HepG2 (cell line): ENCODE data around the gene SLC25A33. TPM values are rescaled to one million over a fixed set of nuclear protein-coding genes. Genes with fewer than 3 reads are reported as not detected.

Experiments used
- EP300 ChIP-seq, 3 experiments: sonication (generic) in 1 of 3; formaldehyde crosslinking in 1 of 3; IDR thresholded peaks; 2 replicates each; pipeline versions ENCODE4 v1.5.1 to v1.6.1; 2011 to 2020; ENCODE audit warnings: low read depth in 2 of 3, low read length in 2 of 3, borderline replicate concordance in 1 of 3, improper control_type of control experiment in 1 of 3, mild to moderate bottlenecking in 1 of 3, missing genetic modification reagents in 1 of 3, moderate library complexity in 1 of 3
- GFI1 ChIP-seq: sonication (generic); formaldehyde crosslinking; IDR thresholded peaks from 2 replicates; pipeline ENCODE4 v1.5.0; 2020; ENCODE audit warnings: missing genetic modification reagents, mild to moderate bottlenecking, borderline replicate concordance
- ISL2 ChIP-seq: sonication (generic); formaldehyde crosslinking; IDR thresholded peaks from 2 replicates; pipeline ENCODE4 v1.5.0; 2020; ENCODE audit warnings: missing genetic modification reagents
- MAZ ChIP-seq, 2 experiments: sonication (generic) in 1 of 2; formaldehyde crosslinking in 1 of 2; IDR thresholded peaks; 2 replicates each; pipeline versions ENCODE4 v1.5.0 to v1.6.1; 2012 to 2020; ENCODE audit warnings: low read depth in 2 of 2, mild to moderate bottlenecking in 2 of 2, borderline replicate concordance in 1 of 2, improper control_type of control experiment in 1 of 2, low read length in 1 of 2, missing genetic modification reagents in 1 of 2, moderate library complexity in 1 of 2
- MED13 ChIP-seq: sonication (generic); formaldehyde crosslinking; IDR thresholded peaks from 2 replicates; pipeline ENCODE4 v1.5.0; 2020; ENCODE audit warnings: missing genetic modification reagents
- PHF20 ChIP-seq: sonication (generic); formaldehyde crosslinking; IDR thresholded peaks from 2 replicates; pipeline ENCODE4 v1.5.0; 2020; ENCODE audit warnings: mild to moderate bottlenecking, missing genetic modification reagents
- PHF21A ChIP-seq: sonication (generic); formaldehyde crosslinking; IDR thresholded peaks from 2 replicates; pipeline ENCODE4 v1.5.0; 2020; ENCODE audit warnings: mild to moderate bottlenecking, missing genetic modification reagents
- SMARCE1 ChIP-seq: fragments of 450-650 bp; IDR thresholded peaks from 2 replicates; pipeline ENCODE4 v1.6.1; 2017; ENCODE audit warnings: borderline replicate concordance
- TMF1 ChIP-seq: sonication (generic); formaldehyde crosslinking; IDR thresholded peaks from 2 replicates; pipeline ENCODE4 v1.8.1; 2022; ENCODE audit warnings: low read depth, missing genetic modification reagents
- ZNF430 ChIP-seq: sonication (generic); formaldehyde crosslinking; IDR thresholded peaks from 2 replicates; pipeline ENCODE4 v1.9.0; 2021; ENCODE audit warnings: mild to moderate bottlenecking, missing genetic modification reagents
- ZNF615 ChIP-seq: sonication (generic); formaldehyde crosslinking; IDR thresholded peaks from 2 replicates; pipeline ENCODE4 v1.5.0; 2020; ENCODE audit warnings: mild to moderate bottlenecking, missing genetic modification reagents, borderline replicate concordance
- ZNF674 ChIP-seq: sonication (generic); formaldehyde crosslinking; IDR thresholded peaks from 2 replicates; pipeline ENCODE4 v1.5.0; 2020; ENCODE audit warnings: low read depth, mild to moderate bottlenecking, missing genetic modification reagents
- ZNF724P ChIP-seq: sonication (generic); formaldehyde crosslinking; IDR thresholded peaks from 2 replicates; pipeline ENCODE4 v1.8.0; 2022; ENCODE audit warnings: missing genetic modification reagents, borderline replicate concordance
- ZNF790 ChIP-seq: sonication (generic); formaldehyde crosslinking; IDR thresholded peaks from 2 replicates; pipeline ENCODE4 v1.8.0; 2022; ENCODE audit warnings: missing genetic modification reagents, mild to moderate bottlenecking, borderline replicate concordance
- ZNF792 ChIP-seq: IDR thresholded peaks from 2 replicates; pipeline ENCODE4 v1.6.1; 2016
- polyA plus RNA-seq, 8 experiments: library from polyadenylated mRNA; depleted of rRNA in 3 of 8; stranded (reverse) in 7 of 8; unstranded in 1 of 8; fragments of >200 nt; fragmentation: Illumina TruSeq in 4 of 8; extraction: Trizol in 4 of 8; gene quantifications; 2 replicates each; pipeline versions ENCODE4 v1.2.1 to v1.2.3, GENCODE V29; 2011 to 2016; ENCODE audit warnings: low read depth in 4 of 8, missing spikeins in 1 of 8, mixed read lengths in 1 of 8; ENCODE audit not compliant: insufficient read depth in 1 of 8
- total RNA-seq, 5 experiments: library from RNA; depleted of rRNA; stranded (reverse); fragments of >200 nt; fragmentation: Illumina TruSeq; extraction: Trizol; gene quantifications; 2 replicates each; pipeline ENCODE4 v1.2.3, GENCODE V29; 2016; ENCODE audit warnings: low read depth in 1 of 5
- TF ChIP-seq, protein P1 (sequence below): conservative IDR thresholded peaks from 2 replicates; pipeline ENCODE4 v1.6.1; 2018; ENCODE audit warnings: missing genetic modification reagents
- TF ChIP-seq, protein P2 (sequence below): IDR thresholded peaks from 2 replicates; pipeline ENCODE4 v1.6.1; 2016
- TF ChIP-seq, protein P3 (sequence below): sonication (generic); formaldehyde crosslinking; IDR thresholded peaks from 2 replicates; pipeline ENCODE4 v1.4.0; 2020; ENCODE audit warnings: mild to moderate bottlenecking, missing genetic modification reagents, borderline replicate concordance
- TF ChIP-seq, protein P4 (sequence below): sonication (generic); formaldehyde crosslinking; IDR thresholded peaks from 2 replicates; pipeline ENCODE4 v1.5.0; 2020; ENCODE audit warnings: missing genetic modification reagents

SLC25A33 gene
- total and polyA plus RNA-seq, 2 of the 13 experiments (the other 11 are each of a cell fraction or from before 2014, with no cell fraction given) = 15.4 to 50.3 TPM

DNA sequence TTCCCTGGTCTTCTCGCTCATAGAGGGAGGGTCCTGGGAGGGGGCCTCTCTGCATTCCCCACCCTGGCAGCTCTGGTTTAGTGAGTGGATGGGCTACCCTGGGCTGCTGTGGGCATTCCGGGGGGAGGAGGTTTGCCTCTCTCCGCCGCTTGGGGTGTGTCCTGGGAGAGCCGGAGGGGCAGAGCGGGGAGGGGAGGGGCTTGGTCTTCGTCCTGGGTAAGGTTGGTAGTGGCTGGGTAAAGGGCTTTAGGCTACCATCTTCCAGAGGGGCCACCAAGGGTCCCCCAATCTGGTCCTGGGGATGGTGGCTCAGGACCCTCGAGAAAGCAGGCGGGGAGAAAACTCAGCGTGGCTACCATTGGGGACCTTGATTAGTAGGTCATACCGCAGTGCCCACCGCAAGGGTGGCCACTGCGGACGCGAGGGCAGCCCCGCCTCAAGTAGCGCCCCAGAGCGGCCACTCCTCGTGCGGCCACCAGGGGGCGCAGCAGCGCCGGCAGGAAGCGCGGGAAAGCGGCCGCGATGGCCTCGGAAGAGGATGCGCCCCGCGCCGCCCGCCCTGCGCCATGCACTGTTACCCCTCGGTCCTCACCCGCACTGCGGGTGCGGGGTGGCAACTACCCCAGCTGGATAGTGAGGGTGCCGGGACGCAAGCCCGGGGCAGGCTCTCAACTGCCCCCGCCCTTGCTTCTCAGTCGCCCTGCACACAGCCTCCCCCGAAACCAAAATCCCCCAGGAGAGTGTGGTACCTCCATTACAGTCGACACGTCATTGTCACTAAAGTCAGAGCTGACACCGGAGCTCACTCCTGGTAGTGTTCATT, 44.1 kb upstream of the SLC25A33 start (continued):
- TF ChIP-seq, protein P1, sequence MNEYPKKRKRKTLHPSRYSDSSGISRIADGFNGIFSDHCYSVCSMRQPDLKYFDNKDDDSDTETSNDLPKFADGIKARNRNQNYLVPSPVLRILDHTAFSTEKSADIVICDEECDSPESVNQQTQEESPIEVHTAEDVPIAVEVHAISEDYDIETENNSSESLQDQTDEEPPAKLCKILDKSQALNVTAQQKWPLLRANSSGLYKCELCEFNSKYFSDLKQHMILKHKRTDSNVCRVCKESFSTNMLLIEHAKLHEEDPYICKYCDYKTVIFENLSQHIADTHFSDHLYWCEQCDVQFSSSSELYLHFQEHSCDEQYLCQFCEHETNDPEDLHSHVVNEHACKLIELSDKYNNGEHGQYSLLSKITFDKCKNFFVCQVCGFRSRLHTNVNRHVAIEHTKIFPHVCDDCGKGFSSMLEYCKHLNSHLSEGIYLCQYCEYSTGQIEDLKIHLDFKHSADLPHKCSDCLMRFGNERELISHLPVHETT (CRISPR knock-in tag) = no peak
- no peak for TF ChIP-seq PHF20 (CRISPR knock-in tag)
- TF ChIP-seq PHF21A (CRISPR knock-in tag) = no peak
- 0 out of 2 replicates have a peak, but pooled peaks have one; percentile 31 for TF ChIP-seq ZNF724P (CRISPR knock-in tag)
- TF ChIP-seq EP300 (IDR thresholded peaks at IDR 0.05; ENCODE audit: low read depth in 2 of 2, low read length in 2 of 2) = no peak
- no peak for TF ChIP-seq EP300 (CRISPR knock-in tag; IDR thresholded peaks at IDR 0.05; ENCODE audit: borderline replicate concordance)
- TF ChIP-seq ISL2 (CRISPR knock-in tag) = no peak
- 0 out of 2 replicates have a peak, but pooled peaks have one; percentile 62 for TF ChIP-seq MED13 (CRISPR knock-in tag)
- no peak; the same call in 1 of the 2 replicates for TF ChIP-seq MAZ (IDR thresholded peaks at IDR 0.05; ENCODE audit: borderline replicate concordance, low read depth, low read length)
- peak; percentile 36; the same call in 1 of the 2 replicates for TF ChIP-seq MAZ (CRISPR knock-in tag; IDR thresholded peaks at IDR 0.05; ENCODE audit: low read depth)
- no peak for TF ChIP-seq ZNF430 (CRISPR knock-in tag)
- TF ChIP-seq SMARCE1 = no peak
- TF ChIP-seq ZNF792 = no peak
- TF ChIP-seq, protein P2, sequence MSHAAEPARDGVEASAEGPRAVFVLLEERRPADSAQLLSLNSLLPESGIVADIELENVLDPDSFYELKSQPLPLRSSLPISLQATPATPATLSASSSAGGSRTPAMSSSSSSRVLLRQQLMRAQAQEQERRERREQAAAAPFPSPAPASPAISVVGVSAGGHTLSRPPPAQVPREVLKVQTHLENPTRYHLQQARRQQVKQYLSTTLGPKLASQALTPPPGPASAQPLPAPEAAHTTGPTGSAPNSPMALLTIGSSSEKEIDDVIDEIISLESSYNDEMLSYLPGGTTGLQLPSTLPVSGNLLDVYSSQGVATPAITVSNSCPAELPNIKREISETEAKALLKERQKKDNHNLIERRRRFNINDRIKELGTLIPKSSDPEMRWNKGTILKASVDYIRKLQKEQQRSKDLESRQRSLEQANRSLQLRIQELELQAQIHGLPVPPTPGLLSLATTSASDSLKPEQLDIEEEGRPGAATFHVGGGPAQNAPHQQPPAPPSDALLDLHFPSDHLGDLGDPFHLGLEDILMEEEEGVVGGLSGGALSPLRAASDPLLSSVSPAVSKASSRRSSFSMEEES (CRISPR knock-in tag) = no peak
- TF ChIP-seq, protein P3, sequence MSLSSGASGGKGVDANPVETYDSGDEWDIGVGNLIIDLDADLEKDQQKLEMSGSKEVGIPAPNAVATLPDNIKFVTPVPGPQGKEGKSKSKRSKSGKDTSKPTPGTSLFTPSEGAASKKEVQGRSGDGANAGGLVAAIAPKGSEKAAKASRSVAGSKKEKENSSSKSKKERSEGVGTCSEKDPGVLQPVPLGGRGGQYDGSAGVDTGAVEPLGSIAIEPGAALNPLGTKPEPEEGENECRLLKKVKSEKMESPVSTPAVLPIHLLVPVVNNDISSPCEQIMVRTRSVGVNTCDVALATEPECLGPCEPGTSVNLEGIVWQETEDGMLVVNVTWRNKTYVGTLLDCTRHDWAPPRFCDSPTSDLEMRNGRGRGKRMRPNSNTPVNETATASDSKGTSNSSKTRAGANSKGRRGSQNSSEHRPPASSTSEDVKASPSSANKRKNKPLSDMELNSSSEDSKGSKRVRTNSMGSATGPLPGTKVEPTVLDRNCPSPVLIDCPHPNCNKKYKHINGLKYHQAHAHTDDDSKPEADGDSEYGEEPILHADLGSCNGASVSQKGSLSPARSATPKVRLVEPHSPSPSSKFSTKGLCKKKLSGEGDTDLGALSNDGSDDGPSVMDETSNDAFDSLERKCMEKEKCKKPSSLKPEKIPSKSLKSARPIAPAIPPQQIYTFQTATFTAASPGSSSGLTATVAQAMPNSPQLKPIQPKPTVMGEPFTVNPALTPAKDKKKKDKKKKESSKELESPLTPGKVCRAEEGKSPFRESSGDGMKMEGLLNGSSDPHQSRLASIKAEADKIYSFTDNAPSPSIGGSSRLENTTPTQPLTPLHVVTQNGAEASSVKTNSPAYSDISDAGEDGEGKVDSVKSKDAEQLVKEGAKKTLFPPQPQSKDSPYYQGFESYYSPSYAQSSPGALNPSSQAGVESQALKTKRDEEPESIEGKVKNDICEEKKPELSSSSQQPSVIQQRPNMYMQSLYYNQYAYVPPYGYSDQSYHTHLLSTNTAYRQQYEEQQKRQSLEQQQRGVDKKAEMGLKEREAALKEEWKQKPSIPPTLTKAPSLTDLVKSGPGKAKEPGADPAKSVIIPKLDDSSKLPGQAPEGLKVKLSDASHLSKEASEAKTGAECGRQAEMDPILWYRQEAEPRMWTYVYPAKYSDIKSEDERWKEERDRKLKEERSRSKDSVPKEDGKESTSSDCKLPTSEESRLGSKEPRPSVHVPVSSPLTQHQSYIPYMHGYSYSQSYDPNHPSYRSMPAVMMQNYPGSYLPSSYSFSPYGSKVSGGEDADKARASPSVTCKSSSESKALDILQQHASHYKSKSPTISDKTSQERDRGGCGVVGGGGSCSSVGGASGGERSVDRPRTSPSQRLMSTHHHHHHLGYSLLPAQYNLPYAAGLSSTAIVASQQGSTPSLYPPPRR (CRISPR knock-in tag) = no peak
- TF ChIP-seq ZNF674 (CRISPR knock-in tag) = no peak
- TF ChIP-seq ZNF615 (CRISPR knock-in tag) = no peak
- TF ChIP-seq, protein P4, sequence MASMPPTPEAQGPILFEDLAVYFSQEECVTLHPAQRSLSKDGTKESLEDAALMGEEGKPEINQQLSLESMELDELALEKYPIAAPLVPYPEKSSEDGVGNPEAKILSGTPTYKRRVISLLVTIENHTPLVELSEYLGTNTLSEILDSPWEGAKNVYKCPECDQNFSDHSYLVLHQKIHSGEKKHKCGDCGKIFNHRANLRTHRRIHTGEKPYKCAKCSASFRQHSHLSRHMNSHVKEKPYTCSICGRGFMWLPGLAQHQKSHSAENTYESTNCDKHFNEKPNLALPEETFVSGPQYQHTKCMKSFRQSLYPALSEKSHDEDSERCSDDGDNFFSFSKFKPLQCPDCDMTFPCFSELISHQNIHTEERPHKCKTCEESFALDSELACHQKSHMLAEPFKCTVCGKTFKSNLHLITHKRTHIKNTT (CRISPR knock-in tag) = no peak
- TF ChIP-seq ZNF790 = no peak
- no peak for TF ChIP-seq GFI1 (CRISPR knock-in tag)
- 0 out of 2 replicates have a peak, but pooled peaks have one; percentile 50 for TF ChIP-seq TMF1 (CRISPR knock-in tag)
